ENCODE results near the gene IFT122.
A peak's percentile ranks its signal among the peaks of the same experiment; 100 is the strongest.

Gene IFT122

GRCh38 chr3:129428376-129429079 is 11.5 kb upstream of the IFT122 start, which contains the start of gene EFCAB12:
TSS of gene EFCAB12 (minus strand) at chr3:129428636. CDS start at chr3:129428488, 148 bp downstream.
- H3K4me1 ChIP-seq (ENCODE audit: insufficient read depth, low read length), result peaks cover 12% of the 10 kb centered on the region
- H3K9ac ChIP-seq (ENCODE audit: low read length), result peak within 1 kb of the TSS; percentile 7
- peaks cover 22% of the 10 kb centered on the region for H3K36me3 ChIP-seq (ENCODE audit: insufficient read depth, low read length)
- H3K4me3 ChIP-seq (ENCODE audit: low read depth in 1 of 2, low read length in 2 of 2), result peak within 1 kb of the TSS; percentile 67 to 71
- no peaks in the 10 kb centered on the region for H3K9me3 ChIP-seq (ENCODE audit: low read length)
- H3K27ac ChIP-seq (ENCODE audit: low read depth, low read length), result peak within 1 kb of the TSS; percentile 61
- no peaks in the 10 kb centered on the region for H3K27me3 ChIP-seq (ENCODE audit: control insufficient read depth in 1 of 2, insufficient read depth in 2 of 2, low read length in 2 of 2)

- Histone ChIP-seq H3K9ac (ENCODE audit: low read length) (no peak overlapping the region), H3K36me3 (ENCODE audit: insufficient read depth, low read length) (peaks cover 28% of the 10 kb centered on the region), H3K27me3 (ENCODE audit: control insufficient read depth in 1 of 2, insufficient read depth in 2 of 2, low read length in 2 of 2) (no peaks in the 10 kb centered on the region), H3K27ac (ENCODE audit: low read depth, low read length) (peak overlapping the region; percentile 61), H3K9me3 (ENCODE audit: low read length) (no peaks in the 10 kb centered on the region), H3K4me3 (ENCODE audit: low read depth in 1 of 2, low read length in 2 of 2) (peak overlapping the region in 1 of 2 donors; percentile 71), H3K4me1 (ENCODE audit: insufficient read depth, low read length) (peaks cover 12% of the 10 kb centered on the region)
These were observed 11.0 kb upstream of the IFT122 start for GRCh38 chr3:129429080-129429451.

GRCh38 chr3:129429602-129430001 is 10.4 kb upstream of the IFT122 start:
- no peak overlapping the region for H3K27ac ChIP-seq (ENCODE audit: low read depth, low read length)
- H3K4me3 ChIP-seq (ENCODE audit: low read depth in 1 of 2, low read length in 2 of 2), result no peak overlapping the region
- no peak overlapping the region for H3K9ac ChIP-seq (ENCODE audit: low read length)
- H3K36me3 ChIP-seq (ENCODE audit: insufficient read depth, low read length), result peaks cover 30% of the 10 kb centered on the region
- peaks cover 12% of the 10 kb centered on the region for H3K4me1 ChIP-seq (ENCODE audit: insufficient read depth, low read length)
- no peaks in the 10 kb centered on the region for H3K9me3 ChIP-seq (ENCODE audit: low read length)
- no peaks in the 10 kb centered on the region for H3K27me3 ChIP-seq (ENCODE audit: control insufficient read depth in 1 of 2, insufficient read depth in 2 of 2, low read length in 2 of 2)

DNA sequence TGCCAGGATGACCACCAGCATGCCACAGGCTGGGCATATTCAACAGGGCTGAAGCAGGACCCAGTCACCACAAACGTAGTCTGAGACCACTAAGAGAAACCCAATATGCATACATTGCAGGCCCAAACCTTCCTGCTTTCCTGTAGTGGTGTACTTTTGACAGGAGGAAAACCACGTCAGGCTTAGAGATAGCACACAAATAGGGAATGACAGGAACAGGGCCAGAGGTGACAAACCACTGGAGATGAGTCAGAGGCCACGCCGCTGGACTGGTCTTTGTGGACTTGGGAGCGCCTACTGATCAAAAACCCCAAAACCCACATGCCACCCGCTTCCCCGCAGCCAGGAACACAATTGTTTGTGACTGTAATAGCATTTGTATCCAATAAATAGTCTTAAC is 8.0 kb upstream of the IFT122 start:
- H3K4me3 ChIP-seq (ENCODE audit: low read depth in 1 of 2, low read length in 2 of 2), result no peak overlapping the region
- H3K27me3 ChIP-seq (ENCODE audit: control insufficient read depth in 1 of 2, insufficient read depth in 2 of 2, low read length in 2 of 2), result no peaks in the 10 kb centered on the region
- H3K27ac ChIP-seq (ENCODE audit: low read depth, low read length), result no peak overlapping the region
- no peak overlapping the region for H3K9ac ChIP-seq (ENCODE audit: low read length)
- H3K36me3 ChIP-seq (ENCODE audit: insufficient read depth, low read length), result peaks cover 41% of the 10 kb centered on the region
- H3K9me3 ChIP-seq (ENCODE audit: low read length), result no peaks in the 10 kb centered on the region
- H3K4me1 ChIP-seq (ENCODE audit: insufficient read depth, low read length), result peaks cover 18% of the 10 kb centered on the region

- Histone ChIP-seq H3K4me3 (ENCODE audit: low read depth in 1 of 2, low read length in 2 of 2) (no peak overlapping the region), H3K9me3 (ENCODE audit: low read length) (no peaks in the 10 kb centered on the region), H3K4me1 (ENCODE audit: insufficient read depth, low read length) (peaks cover 17% of the 10 kb centered on the region), H3K9ac (ENCODE audit: low read length) (no peak overlapping the region), H3K27ac (ENCODE audit: low read depth, low read length) (no peak overlapping the region), H3K36me3 (ENCODE audit: insufficient read depth, low read length) (peaks cover 46% of the 10 kb centered on the region), H3K27me3 (ENCODE audit: control insufficient read depth in 1 of 2, insufficient read depth in 2 of 2, low read length in 2 of 2) (no peaks in the 10 kb centered on the region)
These were observed 7.4 kb upstream of the IFT122 start for GRCh38 chr3:129432671-129433070.

GRCh38 chr3:129433565-129433964 is 6.5 kb upstream of the IFT122 start:
- H3K36me3 ChIP-seq (ENCODE audit: insufficient read depth, low read length), result peaks cover 47% of the 10 kb centered on the region
- no peaks in the 10 kb centered on the region for H3K27me3 ChIP-seq (ENCODE audit: control insufficient read depth in 1 of 2, insufficient read depth in 2 of 2, low read length in 2 of 2)
- no peaks in the 10 kb centered on the region for H3K9me3 ChIP-seq (ENCODE audit: low read length)
- H3K4me3 ChIP-seq (ENCODE audit: low read depth in 1 of 2, low read length in 2 of 2), result no peak overlapping the region
- no peak overlapping the region for H3K27ac ChIP-seq (ENCODE audit: low read depth, low read length)
- no peak overlapping the region for H3K9ac ChIP-seq (ENCODE audit: low read length)
- H3K4me1 ChIP-seq (ENCODE audit: insufficient read depth, low read length), result peaks cover 16% of the 10 kb centered on the region

- peaks cover 16% of the 10 kb centered on the region for H3K4me1 ChIP-seq (ENCODE audit: insufficient read depth, low read length)
- H3K27ac ChIP-seq (ENCODE audit: low read depth, low read length), result no peak overlapping the region
- H3K36me3 ChIP-seq (ENCODE audit: insufficient read depth, low read length), result peaks cover 47% of the 10 kb centered on the region
- H3K4me3 ChIP-seq (ENCODE audit: low read depth in 1 of 2, low read length in 2 of 2), result no peak overlapping the region
- no peaks in the 10 kb centered on the region for H3K27me3 ChIP-seq (ENCODE audit: control insufficient read depth in 1 of 2, insufficient read depth in 2 of 2, low read length in 2 of 2)
- H3K9ac ChIP-seq (ENCODE audit: low read length), result no peak overlapping the region
- H3K9me3 ChIP-seq (ENCODE audit: low read length), result no peaks in the 10 kb centered on the region
These were observed 5.9 kb upstream of the IFT122 start for GRCh38 chr3:129434140-129434539.

DNA sequence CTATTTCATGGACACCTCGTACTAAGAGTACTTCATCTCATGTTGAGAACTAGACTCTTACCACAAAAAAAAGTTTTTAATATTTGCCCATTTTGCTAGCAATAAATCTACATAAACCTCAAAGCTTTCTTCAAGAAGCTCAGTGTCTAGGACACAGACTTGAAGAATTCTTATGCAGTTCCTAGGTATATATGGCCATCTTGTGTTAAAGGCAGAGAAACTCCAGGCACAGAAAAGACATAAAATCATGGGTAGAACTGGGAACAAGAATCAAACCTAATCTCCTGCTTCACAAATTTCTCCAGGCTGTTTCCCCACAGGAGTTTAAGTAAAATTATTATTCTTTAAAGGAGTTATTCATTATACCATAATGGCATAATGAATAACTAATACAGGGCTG is 4.7 kb upstream of the IFT122 start:
- H3K27me3 ChIP-seq (ENCODE audit: control insufficient read depth in 1 of 2, insufficient read depth in 2 of 2, low read length in 2 of 2), result no peaks in the 10 kb centered on the region
- no peaks in the 10 kb centered on the region for H3K9me3 ChIP-seq (ENCODE audit: low read length)
- peaks cover 17% of the 10 kb centered on the region for H3K4me1 ChIP-seq (ENCODE audit: insufficient read depth, low read length)
- H3K36me3 ChIP-seq (ENCODE audit: insufficient read depth, low read length), result peaks cover 47% of the 10 kb centered on the region
- H3K9ac ChIP-seq (ENCODE audit: low read length), result no peak overlapping the region
- H3K4me3 ChIP-seq (ENCODE audit: low read depth in 1 of 2, low read length in 2 of 2), result no peak overlapping the region
- no peak overlapping the region for H3K27ac ChIP-seq (ENCODE audit: low read depth, low read length)

- H3K4me1 ChIP-seq (ENCODE audit: insufficient read depth, low read length), result peaks cover 36% of the 10 kb centered on the region
- H3K4me3 ChIP-seq (ENCODE audit: low read depth in 1 of 2, low read length in 2 of 2), result peak overlapping the region; percentile 93 to 95
- H3K9ac ChIP-seq (ENCODE audit: low read length), result peak overlapping the region; percentile 83
- H3K27ac ChIP-seq (ENCODE audit: low read depth, low read length), result peak overlapping the region; percentile 98
- H3K9me3 ChIP-seq (ENCODE audit: low read length), result no peaks in the 10 kb centered on the region
- H3K36me3 ChIP-seq (ENCODE audit: insufficient read depth, low read length), result peaks cover 17% of the 10 kb centered on the region
- no peaks in the 10 kb centered on the region for H3K27me3 ChIP-seq (ENCODE audit: control insufficient read depth in 1 of 2, insufficient read depth in 2 of 2, low read length in 2 of 2)
These were observed 703 bp upstream of the IFT122 start for GRCh38 chr3:129439226-129439816.

- H3K9me3 ChIP-seq (ENCODE audit: low read length), result no peaks in the 10 kb centered on the region
These were observed 680 bp downstream of the IFT122 start for GRCh38 chr3:129440618-129441190.

GRCh38 chr3:129441215-129441614 is 1.2 kb downstream of the IFT122 start:
- peaks cover 15% of the 10 kb centered on the region for H3K36me3 ChIP-seq (ENCODE audit: insufficient read depth, low read length)
- H3K27ac ChIP-seq (ENCODE audit: low read depth, low read length), result no peak overlapping the region
- peaks cover 31% of the 10 kb centered on the region for H3K4me1 ChIP-seq (ENCODE audit: insufficient read depth, low read length)
- H3K9me3 ChIP-seq (ENCODE audit: low read length), result no peaks in the 10 kb centered on the region
- H3K4me3 ChIP-seq (ENCODE audit: low read depth in 1 of 2, low read length in 2 of 2), result peak overlapping the region in 1 of 2 donors; percentile 93
- peak overlapping the region; percentile 29 for H3K9ac ChIP-seq (ENCODE audit: low read length)
- no peaks in the 10 kb centered on the region for H3K27me3 ChIP-seq (ENCODE audit: control insufficient read depth in 1 of 2, insufficient read depth in 2 of 2, low read length in 2 of 2)

More at GRCh38 chr3:129440618-129441190, 680 bp downstream of the IFT122 start:
- H3K27ac ChIP-seq (ENCODE audit: low read depth, low read length), result peak overlapping the region; percentile 85
- no peaks in the 10 kb centered on the region for H3K27me3 ChIP-seq (ENCODE audit: control insufficient read depth in 1 of 2, insufficient read depth in 2 of 2, low read length in 2 of 2)
- peak overlapping the region; percentile 29 for H3K9ac ChIP-seq (ENCODE audit: low read length)
- peaks cover 17% of the 10 kb centered on the region for H3K36me3 ChIP-seq (ENCODE audit: insufficient read depth, low read length)
- peaks cover 31% of the 10 kb centered on the region for H3K4me1 ChIP-seq (ENCODE audit: insufficient read depth, low read length)
- peak overlapping the region; percentile 93 to 95 for H3K4me3 ChIP-seq (ENCODE audit: low read depth in 1 of 2, low read length in 2 of 2)

Measured in muscle layer of colon (tissue), 2 donors.